IMR-90 (cell line): ENCODE data around the gene GRIK1. TPM values are rescaled to one million over a fixed set of nuclear protein-coding genes. Genes with fewer than 3 reads are reported as not detected.

Experiments used
- ATAC-seq: fragments of 200-7000 bp; cut with Tn5 transposase; 2 replicates; pipeline ENCODE4 v1.9.1; 2020; ENCODE audit warnings: low read depth, mild to moderate bottlenecking, moderate library complexity
- BruUV-seq: library from RNA; stranded (reverse); fragments of 400-500 nt; replicated peaks from 2 replicates; lab custom pipeline; 2021; lab: Mats Ljungman, UMichigan
- CTCF ChIA-PET: fragments of 300-600 bp; formaldehyde crosslinking; extraction: SDS; loops from one replicate; lab custom pipeline; 2021; ENCODE audit warnings: antibody characterized with exemption; lab: Yijun Ruan, JAX
- POLR2A ChIA-PET: fragments of 300-600 bp; sonication (Branson Sonifier 250); formaldehyde crosslinking; loops from one replicate; lab custom pipeline; 2022; ENCODE audit warnings: antibody characterized with exemption; ENCODE audit not compliant: unreplicated experiment; lab: Charles Lee
- DNase-seq: peaks from one replicate; pipeline ENCODE4 v3.0.0; 2013
- H2AFZ ChIP-seq: replicated peaks from 2 replicates; pipeline ENCODE3; 2013; ENCODE audit warnings: low read length, mild to moderate bottlenecking; ENCODE audit not compliant: poor library complexity
- H2AK5ac ChIP-seq: 2 replicates; pipeline ENCODE4 v1.6.1; 2013; ENCODE audit warnings: low read depth, low read length, inconsistent platforms
- H2AK9ac ChIP-seq: replicated peaks from 2 replicates; pipeline ENCODE3; 2013; ENCODE audit warnings: mild to moderate bottlenecking, low read depth, low read length, moderate library complexity; ENCODE audit not compliant: poor library complexity
- H2BK120ac ChIP-seq: 2 replicates; pipeline ENCODE4 v1.6.1; 2013; ENCODE audit warnings: low read depth, low read length, inconsistent platforms
- H2BK15ac ChIP-seq: 3 replicates; pipeline ENCODE4 v1.6.1; 2013; ENCODE audit warnings: low read depth, low read length, inconsistent platforms
- H2BK20ac ChIP-seq: 2 replicates; pipeline ENCODE4 v1.6.1; 2013; ENCODE audit warnings: low read depth, mild to moderate bottlenecking, inconsistent platforms, low read length, moderate library complexity
- H2BK5ac ChIP-seq: 2 replicates; pipeline ENCODE4 v1.6.1; 2013; ENCODE audit warnings: mild to moderate bottlenecking, low read depth, low read length, inconsistent platforms; ENCODE audit not compliant: poor library complexity, severe bottlenecking
- H3K14ac ChIP-seq: replicated peaks from 2 replicates; pipeline ENCODE4 v1.6.1; 2013; ENCODE audit warnings: low read depth, low read length, inconsistent platforms
- H3K18ac ChIP-seq: 2 replicates; pipeline ENCODE4 v1.6.1; 2013; ENCODE audit warnings: low read depth, low read length, control low read depth
- H3K23ac ChIP-seq: 2 replicates; pipeline ENCODE4 v1.6.1; 2013; ENCODE audit warnings: low read depth, low read length, inconsistent platforms
- H3K27ac ChIP-seq: 2 replicates; pipeline ENCODE4 v1.5.1; 2013; ENCODE audit warnings: mild to moderate bottlenecking, control low read depth, low read length; ENCODE audit not compliant: insufficient read depth
- H3K27me3 ChIP-seq: 2 replicates; pipeline ENCODE4 v1.6.1; 2013; ENCODE audit warnings: low read length; ENCODE audit not compliant: control insufficient read depth, insufficient read depth
- H3K36me3 ChIP-seq: 2 replicates; pipeline ENCODE4 v1.6.1; 2013; ENCODE audit warnings: low read length, mixed read lengths; ENCODE audit not compliant: control insufficient read depth, insufficient read depth
- H3K4ac ChIP-seq: 2 replicates; pipeline ENCODE4 v1.6.1; 2013; ENCODE audit warnings: low read depth, low read length, inconsistent platforms
- H3K4me1 ChIP-seq: 2 replicates; pipeline ENCODE4 v1.6.1; 2013; ENCODE audit warnings: low read length, mixed read lengths; ENCODE audit not compliant: control insufficient read depth, insufficient read depth
- H3K4me2 ChIP-seq: 2 replicates; pipeline ENCODE4 v1.6.1; 2013; ENCODE audit warnings: low read depth, mild to moderate bottlenecking, control low read depth, low read length, moderate library complexity
- H3K4me3 ChIP-seq: 2 replicates; pipeline ENCODE4 v1.5.1; 2013; ENCODE audit warnings: low read depth, mild to moderate bottlenecking, control low read depth, low read length, moderate library complexity; ENCODE audit not compliant: insufficient read depth
- H3K56ac ChIP-seq: 2 replicates; pipeline ENCODE4 v1.6.1; 2013; ENCODE audit warnings: low read length, inconsistent platforms; ENCODE audit not compliant: insufficient read depth; ENCODE audit errors: extremely low read depth
- H3K79me1 ChIP-seq, 2 experiments: 2 replicates each; pipeline ENCODE4 v1.6.1; 2013; ENCODE audit warnings: low read length in 2 of 2, inconsistent platforms in 1 of 2, low read depth in 1 of 2
- H3K9ac ChIP-seq: 2 replicates; pipeline ENCODE4 v1.6.1; 2013; ENCODE audit warnings: low read depth, low read length, control low read depth
- H3K9me1 ChIP-seq: 2 replicates; pipeline ENCODE4 v1.6.1; 2013; ENCODE audit warnings: low read length, inconsistent platforms; ENCODE audit not compliant: insufficient read depth
- H3K9me3 ChIP-seq: 2 replicates; pipeline ENCODE4 v1.6.1; 2013; ENCODE audit warnings: low read length; ENCODE audit not compliant: control insufficient read depth, insufficient read depth
- H4K20me1 ChIP-seq: 2 replicates; pipeline ENCODE4 v1.6.1; 2013; ENCODE audit warnings: low read length, inconsistent platforms; ENCODE audit not compliant: insufficient read depth
- H4K5ac ChIP-seq: 2 replicates; pipeline ENCODE4 v1.6.1; 2013; ENCODE audit warnings: mild to moderate bottlenecking, low read depth, low read length, control low read depth
- H4K8ac ChIP-seq, 2 experiments: 2 replicates each; pipeline ENCODE4 v1.6.1; 2013; ENCODE audit warnings: low read depth in 2 of 2, low read length in 2 of 2, control low read depth in 1 of 2, inconsistent platforms in 1 of 2
- H4K91ac ChIP-seq: 2 replicates; pipeline ENCODE4 v1.6.1; 2013; ENCODE audit warnings: low read depth, low read length, inconsistent platforms; ENCODE audit not compliant: insufficient read depth
- MAFK ChIP-seq: IDR thresholded peaks from 2 replicates; pipeline ENCODE4 v1.6.1; 2012; ENCODE audit warnings: low read depth, low read length, improper control_type of control experiment
- RAD21 ChIP-seq: IDR thresholded peaks from 2 replicates; pipeline ENCODE4 v1.6.1; 2012; ENCODE audit warnings: low read length, improper control_type of control experiment
- WGBS, 2 experiments: methylation state at CpG; one replicate each; pipeline versions ENCODE4 v1.1.5 to v1.1.7; 2013; ENCODE audit warnings: missing lambda C conversion rate in 2 of 2; ENCODE audit not compliant: insufficient read length in 1 of 2; ENCODE audit errors: extremely low coverage in 2 of 2; 5-methylcytosine and 5-hydroxymethylcytosine counted together
- dilution Hi-C: fragments of 300-500 bp; cut with HindIII; formaldehyde crosslinking; loops from one replicate; pipeline ENCODE4 v1.14.3; 2018; ENCODE audit warnings: low sequenced_read_pairs; ENCODE audit not compliant: unreplicated experiment
- in situ Hi-C: fragments of 300-500 bp; cut with MboI; formaldehyde crosslinking; loops from 3 replicates; pipeline ENCODE4 v1.14.3; 2019; ENCODE audit warnings: low sequenced_read_pairs, inconsistent platforms, mixed read lengths
- intact Hi-C: fragments of 100-400 bp; cut with micrococcal nuclease; formaldehyde crosslinking; loops from 2 replicates; pipeline ENCODE4 v1.10.0; 2022
- polyA plus RNA-seq, 3 experiments: library from polyadenylated mRNA; depleted of rRNA; stranded (reverse); fragments of >200 nt; gene quantifications; 2 replicates each; pipeline ENCODE4 v1.2.3, GENCODE V29; 2012; ENCODE audit warnings: low replicate concordance in 1 of 3
- total RNA-seq: library from RNA; depleted of rRNA; stranded (reverse); fragments of >200 nt; gene quantifications from 2 replicates; pipeline ENCODE4 v1.2.3, GENCODE V29; 2012

GRIK1 gene
- total and polyA plus RNA-seq, 2 of the 4 experiments (the other 2 are of a cell fraction) = not detected

- H3K56ac ChIP-seq = no peak overlapping the region
- no peaks in the 10 kb centered on the region for H4K20me1 ChIP-seq
- ChIA-PET CTCF (interaction anchor here (0.5 to 0.8 kb wide), 2 partner anchors 9 to 35 kb away, joined by 3 to 4 read pairs; no protein-coding TSS in a partner anchor), POLR2A (interaction anchor here (0.7 kb wide), 1 partner anchor 16 kb away, joined by 4 read pairs; no protein-coding TSS in a partner anchor)
- DNase-seq (no peak), ATAC-seq (no peak)
- H3K27me3 ChIP-seq = no peaks in the 10 kb centered on the region
- no peak overlapping the region for H3K23ac ChIP-seq
- no peak overlapping the region for H2AFZ ChIP-seq
- H3K9me3 ChIP-seq = no peaks in the 10 kb centered on the region
- H4K8ac ChIP-seq = no peak overlapping the region
- H3K4me1 ChIP-seq = no peaks in the 10 kb centered on the region
- H3K27ac ChIP-seq = no peak overlapping the region
- peaks cover 2% of the 10 kb centered on the region; the same call in 1 of the 2 replicates for H3K9me1 ChIP-seq
- H2BK20ac ChIP-seq = no peak overlapping the region
- no peak overlapping the region for H2BK15ac ChIP-seq
- no peak overlapping the region for H3K4me2 ChIP-seq
- no peak overlapping the region for H3K4ac ChIP-seq
- TF ChIP-seq MAFK (peak; percentile 79), RAD21 (no peak)
- no peak overlapping the region for H4K5ac ChIP-seq
- no peak overlapping the region for H4K91ac ChIP-seq
- no peak overlapping the region for H3K4me3 ChIP-seq
- dilution Hi-C loops = no loop called here
- no peak overlapping the region for H2AK9ac ChIP-seq
- no peak overlapping the region for H2BK120ac ChIP-seq
- H3K14ac ChIP-seq = no peak overlapping the region
- H2AK5ac ChIP-seq = no peak overlapping the region
- no peaks in the 10 kb centered on the region for H3K79me1 ChIP-seq
- no TSS peak for BruUV-seq
- no peak overlapping the region for H3K9ac ChIP-seq
- no peaks in the 10 kb centered on the region for H3K36me3 ChIP-seq
- no peak overlapping the region for H3K18ac ChIP-seq
- no peak overlapping the region for H2BK5ac ChIP-seq
- intact Hi-C loops = no loop called here
- 100% methylated on average over 1 of the region's 5 CpGs; no CpG with 5 or more reads in 1 of the 2 experiments for WGBS, 2 experiments
- in situ Hi-C loops = no loop called here
Measured at GRCh38 chr21:29580732-29581285, 359.0 kb downstream of the GRIK1 start.
